DMS53 (cell line): Measurements from ENCODE around the gene LMBRD1.
"Not testable (repeated sequence)": the region's sequence is repeated elsewhere in the genome, so short reads cannot be mapped to it uniquely, and the experiment has no call there.

ENCODE experiments used
- DNase-seq: peaks from one replicate; lab custom pipeline; 2025; lab: John Stamatoyannopoulos, UW

The LMBRD1 gene

DNA sequence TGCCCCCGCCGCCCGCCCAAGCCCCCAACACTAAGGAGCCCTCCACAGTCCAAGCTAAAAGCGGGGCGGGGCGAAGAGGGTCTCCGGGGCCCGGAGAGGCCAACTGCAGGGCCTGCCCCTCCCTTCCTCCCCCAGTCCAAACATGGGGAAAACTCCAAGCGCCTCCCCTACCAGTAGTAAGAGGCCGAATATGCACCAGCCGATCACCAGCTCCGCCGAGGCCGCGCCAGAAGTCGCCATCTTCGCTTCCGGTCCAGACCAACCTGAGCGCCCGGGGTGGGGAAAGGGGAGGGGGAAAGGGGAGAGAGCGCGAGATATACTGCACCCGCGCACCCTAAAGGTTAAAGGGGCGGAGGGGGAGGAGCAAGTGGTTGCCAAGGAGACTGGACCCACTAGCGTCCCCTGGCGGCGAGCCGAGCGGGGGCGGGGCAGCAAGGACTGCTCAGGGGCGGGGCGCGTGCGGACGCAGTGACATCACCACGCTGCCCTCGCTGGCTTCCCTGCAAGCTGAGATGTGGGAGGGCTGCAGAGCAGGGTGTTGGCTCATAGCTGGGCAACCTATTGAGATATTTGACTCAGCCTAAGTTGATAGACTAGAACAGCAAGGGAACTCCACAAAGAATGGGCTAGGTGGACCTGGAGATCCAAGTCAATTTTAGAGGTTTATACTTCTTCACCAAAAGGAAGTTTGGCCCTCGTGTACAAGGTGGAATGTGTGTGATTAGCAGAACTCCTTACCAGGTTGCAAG is at the start of gene LMBRD1:
TSS of gene LMBRD1 (minus strand) at position 369 of the 749 bp plus-strand sequence. CDS start at position 240, 129 bp downstream.
- peak; percentile 99 for DNase-seq

DNA sequence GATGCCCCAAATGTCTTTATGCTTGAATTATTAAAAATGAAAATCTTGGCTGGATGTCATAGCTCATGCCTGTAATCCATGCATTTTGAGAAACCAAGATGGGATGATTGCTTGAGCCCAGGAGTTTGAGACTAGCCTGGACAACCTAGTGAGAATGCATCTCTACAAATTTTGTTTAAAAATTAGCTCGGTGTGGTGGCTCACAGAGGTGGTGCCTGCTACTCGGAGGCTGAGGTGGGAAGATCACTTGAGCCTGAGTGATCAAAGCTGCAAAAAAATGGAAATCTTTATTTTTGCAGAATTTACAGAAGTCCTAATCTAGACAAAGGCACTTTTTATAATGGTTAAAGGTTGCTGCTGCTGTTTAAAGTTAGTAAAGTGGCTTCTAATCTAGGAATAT is 49.5 kb upstream of the LMBRD1 start:
- DNase-seq = no peak

DNA sequence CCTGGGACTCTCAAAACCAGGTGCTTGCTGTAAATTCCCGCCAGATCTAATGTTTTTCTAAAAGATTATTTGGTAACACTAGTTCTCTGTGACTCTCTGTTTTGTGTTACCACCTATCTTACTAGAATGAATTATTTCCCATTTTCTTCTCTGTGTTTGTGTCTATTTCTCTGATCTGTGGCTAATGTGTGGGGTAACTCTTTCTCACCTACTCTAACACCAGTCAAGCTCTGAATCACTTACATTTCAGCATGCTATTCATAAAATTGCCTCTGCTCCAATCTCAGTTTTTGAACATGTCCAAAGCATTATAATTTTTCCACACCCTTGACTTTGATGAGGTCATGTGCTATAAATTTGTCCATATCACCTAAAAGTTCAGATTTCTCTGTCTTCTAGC is 46.4 kb upstream of the LMBRD1 start:
- DNase-seq = no peak

DNA sequence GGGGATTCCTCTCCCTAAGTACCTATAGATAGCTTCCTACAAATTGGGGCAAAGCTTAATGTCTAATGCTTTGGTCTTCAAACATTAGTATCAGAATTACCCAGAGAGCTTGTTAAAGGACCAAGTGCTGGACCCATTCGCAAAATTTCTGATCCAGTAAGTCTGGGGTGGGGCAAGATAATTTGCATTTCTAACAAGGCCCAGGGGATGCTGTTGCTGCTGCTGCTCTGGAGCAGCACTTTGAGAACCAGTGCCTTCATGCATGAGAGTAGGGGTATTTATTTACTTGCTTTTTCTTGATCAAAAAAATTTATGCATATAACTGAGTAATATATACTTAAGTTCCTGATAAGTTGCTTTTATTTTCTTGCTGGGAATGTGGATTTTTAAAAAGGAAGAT is 45.1 kb upstream of the LMBRD1 start:
- no peak for DNase-seq

DNA sequence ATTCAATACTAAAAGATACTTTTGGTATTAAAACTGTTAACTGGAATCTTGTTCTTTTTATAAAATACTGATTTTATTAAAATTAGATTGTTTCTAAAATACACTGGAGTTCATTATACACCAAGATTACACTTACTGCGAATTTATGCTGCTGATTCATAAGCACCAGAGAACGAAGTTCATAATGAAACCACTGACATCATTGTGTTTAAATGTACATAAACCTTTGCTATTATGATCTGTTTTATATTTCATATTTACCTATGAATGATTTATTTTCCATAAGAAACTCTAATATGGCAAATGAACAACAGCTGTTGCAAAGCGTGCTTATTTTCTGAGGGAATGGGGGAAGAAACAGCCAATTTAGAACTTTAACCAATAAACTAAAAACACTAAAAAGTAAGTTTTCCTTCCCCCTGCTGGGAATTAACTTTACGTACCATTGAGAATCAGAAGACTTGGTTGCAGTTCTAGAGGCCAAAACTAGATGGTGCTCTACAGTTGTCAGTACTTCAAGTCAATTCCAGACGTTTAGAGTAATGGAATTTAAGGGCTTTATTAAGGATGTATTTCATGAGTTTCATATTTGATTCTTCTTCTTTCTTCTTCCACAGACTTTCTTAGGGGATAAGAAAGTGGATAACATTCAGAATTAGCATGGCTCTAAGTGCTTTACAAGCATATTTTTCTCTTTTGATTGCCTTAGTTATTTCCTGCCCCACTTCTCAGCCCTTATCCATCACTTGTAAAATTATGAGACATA is 38.8 kb upstream of the LMBRD1 start:
- DNase-seq = peak; percentile 83

DNA sequence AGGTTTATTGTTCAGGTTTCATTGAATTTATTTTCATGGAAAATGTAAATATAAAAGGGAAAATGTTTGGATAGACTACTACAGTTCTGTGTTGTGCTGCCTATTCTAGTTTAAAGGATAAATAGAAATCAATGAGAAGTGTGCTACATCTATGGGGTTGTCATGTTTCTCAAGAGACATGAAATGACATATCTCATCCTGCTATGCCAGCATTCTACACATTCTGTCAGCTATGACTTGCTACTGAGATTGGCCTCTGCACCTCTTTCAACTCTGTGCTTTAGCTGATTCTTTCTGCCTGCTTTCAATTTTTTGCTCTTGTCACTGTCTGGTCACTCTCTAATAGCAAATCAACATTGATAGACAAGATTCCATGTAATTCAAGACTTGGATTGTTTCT is 35.7 kb upstream of the LMBRD1 start:
- no peak for DNase-seq

DNA sequence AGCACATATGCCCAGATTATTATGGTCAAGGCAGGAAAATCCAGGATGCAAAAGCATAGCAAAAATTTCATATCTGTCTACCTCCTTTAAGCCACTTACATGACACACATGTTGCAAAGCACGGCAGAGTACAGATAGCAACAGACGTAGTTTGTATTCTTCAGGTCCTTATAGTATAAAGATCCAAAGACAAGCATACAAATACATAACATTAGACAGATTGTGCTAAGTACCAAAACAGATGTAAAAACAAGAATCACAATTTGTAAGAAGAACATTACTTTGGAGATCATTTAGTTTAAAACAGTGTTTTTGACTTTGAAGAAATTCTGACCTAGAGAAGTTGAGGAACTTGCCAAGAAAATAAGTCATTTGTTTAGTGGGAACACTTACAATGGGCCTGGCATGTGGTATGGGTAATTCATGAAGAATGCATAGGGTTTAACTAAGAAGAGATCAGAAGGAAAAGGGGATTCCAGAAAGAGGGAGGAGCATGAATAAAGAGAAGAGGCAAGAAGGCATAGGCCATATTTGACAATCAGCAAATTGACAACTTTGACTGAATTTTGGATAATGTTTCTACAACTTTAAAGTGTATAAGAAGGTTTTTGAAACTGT is 30.6 kb upstream of the LMBRD1 start:
- no peak for DNase-seq

DNA sequence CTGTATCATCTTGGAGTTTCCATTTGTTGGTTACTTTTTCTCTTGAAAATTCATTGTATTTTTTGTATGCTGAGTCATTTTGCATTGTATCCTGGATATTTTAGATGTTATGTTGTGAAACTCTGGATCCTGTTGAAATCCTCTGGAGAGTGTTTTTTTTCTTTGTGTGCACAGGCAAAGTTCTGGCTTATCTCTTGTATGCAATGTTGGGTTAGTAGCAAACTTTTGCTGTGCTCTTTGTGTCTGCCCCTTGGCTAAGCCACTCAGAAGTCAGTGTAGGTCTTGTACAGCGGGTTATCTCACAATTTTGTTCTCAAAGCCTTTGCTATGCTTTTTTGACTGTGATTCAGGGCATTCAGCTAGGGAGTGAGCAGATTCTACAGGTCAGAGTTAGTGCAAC is 29.1 kb upstream of the LMBRD1 start:
- DNase-seq = no peak

DNA sequence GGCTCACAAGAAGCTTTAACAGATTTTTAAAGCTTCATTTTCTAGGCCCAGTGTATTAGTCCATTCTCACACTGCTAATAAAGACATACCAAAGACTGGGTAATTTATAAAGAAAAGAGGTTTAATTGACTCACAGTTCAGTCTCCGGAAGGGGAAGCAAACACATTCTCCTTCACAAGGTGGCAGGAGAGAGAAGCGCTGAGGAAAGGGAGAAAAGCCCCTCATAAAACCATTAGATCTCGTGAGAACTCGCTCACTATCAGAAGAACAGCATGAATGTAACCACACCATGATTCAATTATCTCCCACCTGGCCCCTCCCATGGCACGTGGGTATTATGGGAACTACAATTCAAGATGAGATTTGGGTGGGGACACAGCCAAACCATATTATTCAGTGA is 27.5 kb upstream of the LMBRD1 start:
- not testable (repeated sequence) for DNase-seq

DNA sequence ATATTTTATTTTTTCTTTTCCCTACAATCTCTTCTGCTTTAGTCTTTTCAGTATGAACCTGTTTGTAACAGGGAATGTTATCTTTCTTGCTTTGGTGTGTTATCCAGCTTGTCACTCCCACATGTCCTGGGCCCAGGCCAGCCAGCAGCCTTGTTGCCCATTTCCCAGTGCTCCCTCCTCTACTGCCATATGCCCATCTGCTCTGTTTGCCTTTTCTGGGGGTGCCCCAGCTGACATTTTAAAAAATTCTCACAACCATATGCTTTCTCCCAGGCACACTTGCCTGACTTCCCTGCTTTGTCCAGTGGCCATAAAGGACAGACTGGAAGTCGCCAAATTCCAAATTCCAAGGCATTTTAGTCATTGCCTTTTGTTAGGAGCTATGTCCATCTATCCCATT is 23.6 kb upstream of the LMBRD1 start:
- DNase-seq = no peak

DNA sequence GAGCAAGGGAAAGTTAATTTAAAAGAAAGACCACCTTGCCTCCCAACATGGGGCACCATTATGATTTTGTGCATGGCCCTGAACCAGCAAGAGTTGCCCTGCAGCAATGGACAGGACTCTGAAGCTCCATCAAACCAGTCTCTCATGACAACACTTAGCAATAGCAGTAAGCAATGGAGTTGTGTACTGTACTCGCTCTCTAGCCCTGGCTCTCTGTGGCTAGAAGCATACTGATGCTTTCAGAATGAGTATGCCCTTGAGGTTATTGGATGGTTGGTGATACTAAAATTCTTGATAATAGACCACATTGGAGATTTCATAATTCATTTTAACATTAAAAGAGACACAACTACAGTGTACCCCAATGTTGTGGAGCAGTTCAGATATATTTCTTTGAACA is 23.2 kb upstream of the LMBRD1 start:
- no peak for DNase-seq

DNA sequence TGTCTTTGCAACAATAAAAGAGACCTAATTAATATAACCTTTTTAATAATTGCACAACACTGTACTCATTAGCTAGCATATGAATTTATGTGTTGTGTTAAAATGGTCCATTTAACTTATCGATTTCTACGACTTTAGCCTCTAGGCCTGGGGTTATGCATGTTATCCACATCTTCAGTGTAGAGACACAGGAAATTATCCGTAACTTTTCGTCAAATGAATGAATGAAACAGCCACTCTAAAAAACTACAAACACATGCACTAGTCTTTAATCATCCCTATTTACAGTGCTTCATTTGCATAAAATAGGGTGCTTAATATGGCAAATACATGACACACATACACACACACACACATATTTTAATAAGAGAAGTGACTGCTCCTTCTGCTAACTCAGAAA is 22.3 kb upstream of the LMBRD1 start:
- DNase-seq = no peak

DNA sequence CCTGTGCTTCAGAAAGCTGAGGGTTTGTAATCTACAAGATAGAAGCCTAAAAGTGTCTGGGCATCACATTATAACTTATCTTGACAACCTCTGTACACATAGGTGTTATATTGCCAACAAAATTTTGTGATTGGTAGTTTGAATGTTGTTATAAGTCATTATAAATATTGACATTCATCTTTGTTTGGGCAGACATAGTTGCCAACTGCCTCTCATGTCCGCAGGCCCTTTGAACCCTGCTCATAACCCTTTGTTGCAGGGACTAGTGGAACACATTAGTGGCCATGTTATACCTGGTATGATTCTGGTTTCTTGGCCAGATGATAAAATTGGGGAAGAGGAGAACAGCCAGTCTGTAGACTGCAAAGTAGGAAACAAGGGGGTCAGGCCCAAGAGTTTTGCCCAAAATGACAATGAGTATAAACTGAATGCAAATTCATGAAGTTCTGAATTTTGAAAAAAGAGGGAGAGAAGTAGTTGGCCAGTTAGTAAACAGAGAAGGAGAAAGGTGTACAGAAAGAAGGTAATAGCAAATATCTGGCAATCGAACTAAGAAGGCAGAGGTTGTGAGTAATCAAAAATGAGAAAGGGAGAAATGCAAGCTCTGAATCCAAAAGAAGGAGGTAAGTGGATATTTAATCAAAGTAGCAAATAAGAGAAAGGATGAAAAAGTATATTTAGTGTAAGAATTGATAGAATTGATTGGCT is 21.6 kb upstream of the LMBRD1 start:
- DNase-seq = peak; percentile 78

DNA sequence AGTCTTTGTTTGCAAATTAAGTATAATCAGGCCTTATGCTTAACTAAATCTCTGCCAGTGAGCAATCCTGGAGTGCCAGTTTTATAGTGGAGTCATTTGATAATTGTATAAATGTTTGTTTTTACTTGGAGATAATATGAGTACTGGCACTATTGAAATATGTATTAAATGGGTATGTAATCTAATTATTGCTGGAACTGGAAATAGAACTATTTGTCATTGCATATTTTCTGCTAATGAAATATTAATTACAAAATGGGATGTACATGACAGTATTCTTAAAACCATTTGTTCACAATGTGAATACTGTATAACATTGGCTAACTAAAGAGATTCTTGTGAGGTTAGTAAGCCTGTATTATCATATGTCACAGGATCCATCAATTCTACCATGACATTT is 20.5 kb upstream of the LMBRD1 start:
- no peak for DNase-seq

DNA sequence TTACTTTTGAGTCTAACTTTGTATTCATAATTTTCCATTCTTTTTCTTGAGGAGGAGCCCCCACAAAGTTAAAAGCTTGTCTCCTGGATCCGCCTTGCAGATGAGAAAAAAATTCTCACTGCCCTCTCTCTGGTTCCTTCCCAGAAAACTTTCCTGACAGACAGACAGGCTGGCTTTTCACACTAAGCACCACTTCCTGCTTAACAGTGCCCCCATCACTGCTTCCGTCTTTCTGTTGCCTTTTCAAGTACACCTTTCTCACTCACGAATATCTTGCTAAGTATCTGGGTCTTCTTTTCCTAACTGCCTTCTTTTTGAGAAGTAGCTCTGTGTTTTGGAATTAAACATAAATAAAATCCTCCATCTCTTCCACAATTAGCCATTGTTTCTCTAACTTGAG is 19.8 kb upstream of the LMBRD1 start:
- DNase-seq = no peak

DNA sequence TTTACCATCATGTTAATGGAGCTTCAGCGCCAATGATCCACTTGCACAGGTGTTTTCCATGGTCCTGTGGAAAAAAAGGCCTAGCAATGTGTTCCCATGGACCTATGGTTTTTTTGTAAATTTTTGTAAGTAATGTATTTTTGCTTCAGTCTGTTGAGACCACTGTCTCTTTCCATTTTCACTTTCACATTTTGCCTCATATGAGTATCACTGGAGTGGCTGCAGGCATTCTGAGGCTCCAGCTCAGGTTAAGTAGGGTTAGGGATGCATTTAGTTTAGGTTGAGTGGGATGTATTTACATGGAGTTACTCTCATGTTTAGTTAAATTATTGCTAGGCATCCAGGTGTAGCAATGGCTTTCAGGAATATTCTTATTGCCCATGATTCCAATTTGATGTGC is 19.2 kb upstream of the LMBRD1 start:
- no peak for DNase-seq

DNA sequence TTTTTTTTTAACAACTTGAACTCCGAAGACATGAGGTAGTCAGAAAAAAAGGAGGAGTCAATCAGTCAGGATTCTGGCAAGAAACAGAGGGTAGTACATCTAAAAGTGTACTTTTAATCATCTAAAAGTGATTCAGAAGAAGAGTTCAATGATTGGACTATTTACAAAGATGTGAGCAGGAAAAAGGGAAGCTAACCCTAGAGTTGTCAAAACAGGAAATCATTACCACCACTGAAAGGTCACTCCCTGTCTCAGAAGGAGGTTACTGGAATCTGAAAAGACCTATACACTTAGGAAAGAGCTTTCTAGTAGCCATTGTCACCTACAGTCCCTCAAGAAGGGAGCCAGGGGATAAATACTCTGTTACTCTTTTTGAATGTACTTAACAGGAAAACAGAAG is 16.7 kb upstream of the LMBRD1 start:
- no peak for DNase-seq

DNA sequence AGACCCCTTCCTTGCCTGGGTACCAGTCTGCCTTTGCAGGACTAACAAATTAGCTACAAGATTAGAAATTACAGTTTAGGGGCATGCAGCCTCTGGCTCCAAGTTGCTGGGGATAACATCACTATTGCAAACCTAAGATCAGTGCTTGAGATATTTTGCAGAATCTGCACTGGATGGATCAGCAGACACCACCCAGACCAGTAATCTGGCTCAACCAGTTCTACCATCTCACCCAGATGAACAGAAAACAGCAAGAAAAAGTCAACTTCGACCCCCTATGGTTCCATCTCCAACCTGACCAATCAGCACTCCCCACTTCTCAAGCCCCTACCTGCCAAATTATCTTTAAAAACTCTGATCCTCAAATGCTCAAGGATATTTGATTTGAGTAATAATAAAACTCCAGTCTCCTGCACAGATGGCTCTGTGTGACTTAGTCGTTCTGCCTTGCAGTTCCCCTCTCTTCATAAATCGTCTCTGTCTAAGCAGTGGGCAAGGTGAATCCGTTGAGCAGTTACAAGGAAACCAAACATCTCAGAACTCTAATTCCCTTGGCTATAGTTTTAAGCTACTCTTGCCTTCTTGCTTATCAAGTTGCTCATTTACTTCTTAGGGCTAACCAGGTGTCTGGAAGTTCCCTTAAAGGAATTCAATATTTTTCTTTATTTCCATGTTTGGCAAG is 16.1 kb upstream of the LMBRD1 start:
- DNase-seq = no peak

DNA sequence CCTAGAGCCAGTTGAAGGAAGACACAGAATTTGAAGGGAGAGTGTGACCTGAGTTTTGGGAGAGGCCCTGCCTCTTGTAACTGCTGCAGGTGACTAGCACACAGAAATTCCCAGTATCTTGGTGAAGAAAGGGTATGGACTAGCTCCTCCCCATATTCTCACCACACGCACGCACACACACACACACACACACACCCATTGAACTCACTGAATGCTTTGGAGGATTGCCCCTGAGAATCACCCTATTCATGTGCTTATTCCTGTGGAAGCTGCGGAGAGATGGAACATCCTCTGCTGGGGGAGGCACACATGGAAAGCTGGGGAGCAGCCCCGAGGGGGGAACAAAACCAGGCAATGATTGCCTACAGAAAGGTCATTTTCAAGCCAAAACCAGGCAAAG is 6.2 kb upstream of the LMBRD1 start:
- DNase-seq = no peak

DNA sequence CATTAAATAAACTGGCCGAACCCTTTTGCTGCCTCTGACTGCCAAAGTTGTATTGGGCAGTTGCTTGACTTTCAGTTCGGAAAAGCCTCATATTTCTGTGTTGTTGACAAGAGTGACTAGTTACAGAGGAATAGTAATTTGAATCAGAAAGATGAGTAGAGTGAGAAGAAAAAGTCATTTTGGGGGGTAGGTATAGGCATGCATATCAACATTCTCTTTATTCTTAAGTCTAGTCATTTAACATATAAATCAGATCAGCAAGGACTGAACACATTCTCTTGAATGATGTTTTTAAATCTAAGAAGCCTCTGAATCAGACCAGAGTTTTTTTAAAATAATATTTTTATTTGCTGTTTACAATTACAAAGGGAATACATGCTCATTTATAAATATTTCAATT is 4.9 kb upstream of the LMBRD1 start:
- DNase-seq = no peak

DNA sequence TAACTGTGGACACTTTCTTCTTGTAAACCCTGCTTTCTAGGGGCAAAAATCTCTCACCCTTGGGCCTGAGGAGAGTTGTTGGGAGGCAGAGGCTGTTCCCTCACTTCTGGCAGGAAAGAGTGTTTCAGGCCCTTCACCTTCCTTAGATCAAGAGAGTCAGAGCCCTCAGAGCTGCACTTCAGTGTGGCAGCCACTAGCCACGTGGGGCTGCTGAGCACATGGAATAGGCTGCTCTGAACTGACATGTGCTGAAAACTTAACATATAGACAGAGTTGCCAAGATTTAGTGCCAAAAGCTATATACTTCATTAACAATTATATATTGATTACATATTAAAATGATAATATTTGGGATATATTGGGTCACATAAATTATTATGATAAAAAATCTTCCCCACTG is 4.4 kb upstream of the LMBRD1 start:
- DNase-seq = peak; percentile 41

DNA sequence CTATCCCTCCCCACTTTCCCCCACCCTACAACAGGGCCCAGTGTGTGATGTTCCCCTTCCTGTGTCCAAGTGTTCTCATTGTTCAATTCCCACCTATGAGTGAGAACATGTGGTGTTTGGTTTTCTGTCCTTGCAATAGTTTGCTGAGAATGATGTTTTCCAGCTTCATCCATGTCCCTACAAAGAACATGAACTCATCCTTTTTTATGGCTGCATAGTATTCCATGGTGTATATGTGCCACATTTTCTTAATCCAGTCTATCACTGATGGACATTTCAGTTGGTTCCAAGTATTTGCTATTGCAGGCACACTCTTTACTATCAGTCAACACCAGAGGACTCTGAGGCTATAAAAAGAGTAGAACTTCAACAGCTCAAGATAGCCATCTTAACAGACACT is 2.0 kb upstream of the LMBRD1 start:
- not testable (repeated sequence) for DNase-seq
